Dermis blood vessel endothelial cell (primary cell): Measurements from ENCODE around the gene GOLGA7B. TPM values are rescaled to one million over a fixed set of nuclear protein-coding genes. Genes with fewer than 3 reads are reported as not detected.

ENCODE experiments used
- DNase-seq: peaks from one replicate; pipeline ENCODE4 v3.0.0; 2010
- total RNA-seq: library from RNA; depleted of rRNA; stranded (reverse); fragments of >200 nt; gene quantifications from 2 replicates; pipeline ENCODE4 v1.2.3, GENCODE V29; 2014

GOLGA7B gene
- total RNA-seq, 1 donor from 2014 or later = under 0.01 TPM

- DNase-seq = peak; percentile 80
These were observed 19.7 kb downstream of the GOLGA7B start for GRCh38 chr10:97869091-97870042.

GRCh38 chr10:97870990-97871389 is 21.3 kb downstream of the GOLGA7B start:
- DNase-seq = no peak

GRCh38 chr10:97873569-97873968 is 23.9 kb downstream of the GOLGA7B start:
- no peak for DNase-seq

GRCh38 chr10:97874332-97874731 is 24.7 kb downstream of the GOLGA7B start:
- DNase-seq = no peak

GRCh38 chr10:97875391-97875790 is 25.7 kb downstream of the GOLGA7B start:
- DNase-seq = peak; percentile 67

- DNase-seq = no peak
These were observed 26.8 kb downstream of the GOLGA7B start for GRCh38 chr10:97876402-97876801.

GRCh38 chr10:97879241-97879640 is 29.6 kb downstream of the GOLGA7B start:
- no peak for DNase-seq

- DNase-seq = no peak
These were observed 30.5 kb downstream of the GOLGA7B start for GRCh38 chr10:97880109-97880508.

- peak; percentile 53 for DNase-seq
These were observed 32.8 kb downstream of the GOLGA7B start for GRCh38 chr10:97882142-97883091.

- no peak for DNase-seq
These were observed 33.4 kb downstream of the GOLGA7B start for GRCh38 chr10:97883092-97883485.

GRCh38 chr10:97886286-97886685 is 36.6 kb downstream of the GOLGA7B start:
- no peak for DNase-seq

GRCh38 chr10:97887399-97887798 is 37.8 kb downstream of the GOLGA7B start:
- no peak for DNase-seq

- DNase-seq = no peak
These were observed 38.5 kb downstream of the GOLGA7B start for GRCh38 chr10:97888134-97888533.

GRCh38 chr10:97888641-97889262 is 39.1 kb downstream of the GOLGA7B start:
- peak; percentile 19 for DNase-seq

GRCh38 chr10:97889461-97890265 is 40.0 kb downstream of the GOLGA7B start:
- peak; percentile 55 for DNase-seq

- no peak for DNase-seq
These were observed 42.0 kb downstream of the GOLGA7B start for GRCh38 chr10:97891497-97892167.

GRCh38 chr10:97892506-97892905 is 42.9 kb downstream of the GOLGA7B start:
- DNase-seq = no peak

GRCh38 chr10:97892939-97893338 is 43.3 kb downstream of the GOLGA7B start:
- DNase-seq = no peak

- no peak for DNase-seq
These were observed 44.4 kb downstream of the GOLGA7B start for GRCh38 chr10:97894092-97894491.

GRCh38 chr10:97895084-97895483 is 45.4 kb downstream of the GOLGA7B start:
- DNase-seq = no peak

GRCh38 chr10:97895915-97896314 is 46.3 kb downstream of the GOLGA7B start:
- peak; percentile 68 for DNase-seq
